Measurements from ENCODE around the gene TMEM54. TPM values are rescaled to one million over a fixed set of nuclear protein-coding genes. Genes with fewer than 3 reads are reported as not detected.

TMEM54 gene
- total and polyA plus RNA-seq, 2 of the 13 experiments (the other 11 are each of a cell fraction or from before 2014, with no cell fraction given), result 2.5 to 2.9 TPM

- TF ChIP-seq ZSCAN21 (CRISPR knock-in tag; IDR thresholded peaks at IDR 0.05; ENCODE audit: borderline replicate concordance), result peak; percentile 98
- no peak for TF ChIP-seq GPBP1L1 (CRISPR knock-in tag; IDR thresholded peaks at IDR 0.05)
- TF ChIP-seq ZNF235 (CRISPR knock-in tag; IDR thresholded peaks at IDR 0.05; ENCODE audit: borderline replicate concordance), result peak; percentile 100
- peak; percentile 95 for TF ChIP-seq ZNF20 (CRISPR knock-in tag; IDR thresholded peaks at IDR 0.05)
- peak; percentile 38 for TF ChIP-seq YY1 (IDR thresholded peaks at IDR 0.05; ENCODE audit: insufficient read depth, insufficient replicate concordance, low read depth, low read length)
- TF ChIP-seq ELF1 (CRISPR knock-in tag; IDR thresholded peaks at IDR 0.05), result peak; percentile 55
- TF ChIP-seq REL (CRISPR knock-in tag; conservative IDR thresholded peaks at IDR 0.05), result peak; percentile 98
- peak; percentile 67 for TF ChIP-seq FOXA3 (CRISPR knock-in tag; IDR thresholded peaks at IDR 0.05)
- TF ChIP-seq ZBTB37 (CRISPR knock-in tag; IDR thresholded peaks at IDR 0.05), result peak; percentile 68; the same call in 1 of the 2 replicates
- TF ChIP-seq YEATS4 (CRISPR knock-in tag; IDR thresholded peaks at IDR 0.05; ENCODE audit: borderline replicate concordance), result peak; percentile 62; the same call in 1 of the 2 replicates
- no peak for TF ChIP-seq ZNF10 (CRISPR knock-in tag; IDR thresholded peaks at IDR 0.05; ENCODE audit: borderline replicate concordance, low read depth)
- peak; percentile 91 for TF ChIP-seq ZBTB7A (CRISPR knock-in tag; IDR thresholded peaks at IDR 0.05)
- TF ChIP-seq ZNF549 (CRISPR knock-in tag; IDR thresholded peaks at IDR 0.05), result no peak
- TF ChIP-seq KLF9 (CRISPR knock-in tag; IDR thresholded peaks at IDR 0.05; ENCODE audit: low read depth), result peak; percentile 97
- no peak for TF ChIP-seq TBP (CRISPR knock-in tag; IDR thresholded peaks at IDR 0.05)
- TF ChIP-seq KDM2A (CRISPR knock-in tag; IDR thresholded peaks at IDR 0.05; ENCODE audit: borderline replicate concordance, low read depth), result peak; percentile 95
- peak; percentile 98 for TF ChIP-seq ZNF766 (CRISPR knock-in tag; IDR thresholded peaks at IDR 0.05; ENCODE audit: borderline replicate concordance)
- TF ChIP-seq SALL1 (CRISPR knock-in tag; IDR thresholded peaks at IDR 0.05), result peak; percentile 99
- peak; percentile 91 for TF ChIP-seq ZSCAN30 (CRISPR knock-in tag; IDR thresholded peaks at IDR 0.05)
- TF ChIP-seq IKZF4 (CRISPR knock-in tag; IDR thresholded peaks at IDR 0.05; ENCODE audit: borderline replicate concordance, low read depth, not compliant biosample characterization), result peak; percentile 99
- peak; percentile 95 for TF ChIP-seq MTF1 (CRISPR knock-in tag; IDR thresholded peaks at IDR 0.05)
- TF ChIP-seq ZNF710 (CRISPR knock-in tag; IDR thresholded peaks at IDR 0.05; ENCODE audit: borderline replicate concordance), result peak; percentile 92; the same call in 1 of the 2 replicates
- peak; percentile 96; the same call in 1 of the 2 replicates for TF ChIP-seq ZNF761 (CRISPR knock-in tag; conservative IDR thresholded peaks at IDR 0.05)
- TF ChIP-seq DNMT3B (CRISPR knock-in tag; conservative IDR thresholded peaks at IDR 0.05), result peak; percentile 94
- TF ChIP-seq ZNF136 (CRISPR knock-in tag; IDR thresholded peaks at IDR 0.05; ENCODE audit: low read depth), result peak; percentile 94
- TF ChIP-seq CREB1 (IDR thresholded peaks at IDR 0.05), result no peak
- peak; percentile 37; the same call in 1 of the 2 replicates for TF ChIP-seq CREB1 (CRISPR knock-in tag; IDR thresholded peaks at IDR 0.05)
These were observed 15.0 kb downstream of the TMEM54 start, which contains the start of gene HPCA (continued) for GRCh38 chr1:32886004-32886827.
